Esophagus squamous epithelium (tissue), 4 donors: ENCODE measurements around the gene MGAT4C.

ENCODE experiments used
- POLR2A ChIP-seq, 4 donors: fragments of 450-650 bp; IDR thresholded peaks; one replicate each; pipeline ENCODE4 v1.6.1; 2017; ENCODE audit warnings: antibody characterized with exemption in 4 of 4, mild to moderate bottlenecking in 4 of 4, moderate library complexity in 3 of 4
- TF ChIP-seq, protein P1 (sequence below), 6 experiments: fragments of 450-650 bp in 4 of 6; fragments of 200-600 bp in 2 of 6; sonication (generic) in 2 of 6; IDR thresholded peaks; one replicate each; pipeline ENCODE4 v1.5.1; 2016 to 2019; ENCODE audit warnings: antibody characterized with exemption in 6 of 6, mild to moderate bottlenecking in 4 of 6, moderate library complexity in 4 of 6

DNA sequence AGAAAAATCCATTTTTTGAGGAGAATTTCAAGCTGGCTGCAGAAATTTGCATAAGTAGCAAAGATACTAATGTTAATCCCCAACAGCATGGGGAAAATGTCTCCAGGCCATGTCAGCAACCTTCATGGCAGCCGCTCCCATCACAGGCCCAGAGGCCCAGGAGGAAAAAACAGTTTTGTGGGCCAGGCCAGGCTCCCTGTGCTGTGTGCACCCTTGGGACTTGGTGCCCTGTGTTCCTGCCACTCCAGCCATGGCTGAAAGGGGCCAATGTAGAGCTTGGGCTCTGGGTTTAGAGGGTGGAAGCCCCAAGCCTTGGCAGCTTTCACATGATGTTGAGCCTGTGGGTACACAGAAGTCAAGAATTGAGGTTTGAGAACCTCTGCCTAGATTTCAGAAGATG lies 76.3 kb downstream of the MGAT4C start:
- no peak for TF ChIP-seq POLR2A (IDR thresholded peaks at IDR 0.05)
- TF ChIP-seq, protein P1, sequence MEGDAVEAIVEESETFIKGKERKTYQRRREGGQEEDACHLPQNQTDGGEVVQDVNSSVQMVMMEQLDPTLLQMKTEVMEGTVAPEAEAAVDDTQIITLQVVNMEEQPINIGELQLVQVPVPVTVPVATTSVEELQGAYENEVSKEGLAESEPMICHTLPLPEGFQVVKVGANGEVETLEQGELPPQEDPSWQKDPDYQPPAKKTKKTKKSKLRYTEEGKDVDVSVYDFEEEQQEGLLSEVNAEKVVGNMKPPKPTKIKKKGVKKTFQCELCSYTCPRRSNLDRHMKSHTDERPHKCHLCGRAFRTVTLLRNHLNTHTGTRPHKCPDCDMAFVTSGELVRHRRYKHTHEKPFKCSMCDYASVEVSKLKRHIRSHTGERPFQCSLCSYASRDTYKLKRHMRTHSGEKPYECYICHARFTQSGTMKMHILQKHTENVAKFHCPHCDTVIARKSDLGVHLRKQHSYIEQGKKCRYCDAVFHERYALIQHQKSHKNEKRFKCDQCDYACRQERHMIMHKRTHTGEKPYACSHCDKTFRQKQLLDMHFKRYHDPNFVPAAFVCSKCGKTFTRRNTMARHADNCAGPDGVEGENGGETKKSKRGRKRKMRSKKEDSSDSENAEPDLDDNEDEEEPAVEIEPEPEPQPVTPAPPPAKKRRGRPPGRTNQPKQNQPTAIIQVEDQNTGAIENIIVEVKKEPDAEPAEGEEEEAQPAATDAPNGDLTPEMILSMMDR (IDR thresholded peaks at IDR 0.05), result no peak
